ENCODE measurements around the gene CDK5RAP2.

DNA sequence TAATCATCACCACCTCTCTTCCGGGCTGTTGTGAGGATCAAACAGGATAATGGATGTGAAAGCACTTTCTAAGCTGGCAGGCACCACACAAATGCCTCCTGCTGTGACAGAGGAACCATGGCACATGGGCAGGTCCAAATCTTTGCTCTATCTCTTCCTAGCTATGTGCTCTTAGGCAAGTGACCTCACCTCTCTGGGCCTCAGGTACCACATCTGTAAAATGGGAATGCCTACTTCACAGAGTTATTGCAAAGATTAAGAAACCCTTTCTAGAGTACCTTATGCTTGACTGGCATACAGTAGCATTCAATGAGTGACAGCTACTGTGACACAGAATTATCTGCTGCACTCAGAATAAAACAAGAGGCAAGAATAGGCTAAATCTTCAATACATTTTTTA is 51.6 kb downstream of the CDK5RAP2 start:
- TF ChIP-seq, protein P1, sequence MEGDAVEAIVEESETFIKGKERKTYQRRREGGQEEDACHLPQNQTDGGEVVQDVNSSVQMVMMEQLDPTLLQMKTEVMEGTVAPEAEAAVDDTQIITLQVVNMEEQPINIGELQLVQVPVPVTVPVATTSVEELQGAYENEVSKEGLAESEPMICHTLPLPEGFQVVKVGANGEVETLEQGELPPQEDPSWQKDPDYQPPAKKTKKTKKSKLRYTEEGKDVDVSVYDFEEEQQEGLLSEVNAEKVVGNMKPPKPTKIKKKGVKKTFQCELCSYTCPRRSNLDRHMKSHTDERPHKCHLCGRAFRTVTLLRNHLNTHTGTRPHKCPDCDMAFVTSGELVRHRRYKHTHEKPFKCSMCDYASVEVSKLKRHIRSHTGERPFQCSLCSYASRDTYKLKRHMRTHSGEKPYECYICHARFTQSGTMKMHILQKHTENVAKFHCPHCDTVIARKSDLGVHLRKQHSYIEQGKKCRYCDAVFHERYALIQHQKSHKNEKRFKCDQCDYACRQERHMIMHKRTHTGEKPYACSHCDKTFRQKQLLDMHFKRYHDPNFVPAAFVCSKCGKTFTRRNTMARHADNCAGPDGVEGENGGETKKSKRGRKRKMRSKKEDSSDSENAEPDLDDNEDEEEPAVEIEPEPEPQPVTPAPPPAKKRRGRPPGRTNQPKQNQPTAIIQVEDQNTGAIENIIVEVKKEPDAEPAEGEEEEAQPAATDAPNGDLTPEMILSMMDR (tag by site-specific recombination; IDR thresholded peaks at IDR 0.05) = no peak
- TF ChIP-seq, protein P2, sequence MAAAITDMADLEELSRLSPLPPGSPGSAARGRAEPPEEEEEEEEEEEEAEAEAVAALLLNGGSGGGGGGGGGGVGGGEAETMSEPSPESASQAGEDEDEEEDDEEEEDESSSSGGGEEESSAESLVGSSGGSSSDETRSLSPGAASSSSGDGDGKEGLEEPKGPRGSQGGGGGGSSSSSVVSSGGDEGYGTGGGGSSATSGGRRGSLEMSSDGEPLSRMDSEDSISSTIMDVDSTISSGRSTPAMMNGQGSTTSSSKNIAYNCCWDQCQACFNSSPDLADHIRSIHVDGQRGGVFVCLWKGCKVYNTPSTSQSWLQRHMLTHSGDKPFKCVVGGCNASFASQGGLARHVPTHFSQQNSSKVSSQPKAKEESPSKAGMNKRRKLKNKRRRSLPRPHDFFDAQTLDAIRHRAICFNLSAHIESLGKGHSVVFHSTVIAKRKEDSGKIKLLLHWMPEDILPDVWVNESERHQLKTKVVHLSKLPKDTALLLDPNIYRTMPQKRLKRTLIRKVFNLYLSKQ (tag by site-specific recombination; IDR thresholded peaks at IDR 0.05; ENCODE audit: borderline replicate concordance) = no peak
- TF ChIP-seq, protein P3, sequence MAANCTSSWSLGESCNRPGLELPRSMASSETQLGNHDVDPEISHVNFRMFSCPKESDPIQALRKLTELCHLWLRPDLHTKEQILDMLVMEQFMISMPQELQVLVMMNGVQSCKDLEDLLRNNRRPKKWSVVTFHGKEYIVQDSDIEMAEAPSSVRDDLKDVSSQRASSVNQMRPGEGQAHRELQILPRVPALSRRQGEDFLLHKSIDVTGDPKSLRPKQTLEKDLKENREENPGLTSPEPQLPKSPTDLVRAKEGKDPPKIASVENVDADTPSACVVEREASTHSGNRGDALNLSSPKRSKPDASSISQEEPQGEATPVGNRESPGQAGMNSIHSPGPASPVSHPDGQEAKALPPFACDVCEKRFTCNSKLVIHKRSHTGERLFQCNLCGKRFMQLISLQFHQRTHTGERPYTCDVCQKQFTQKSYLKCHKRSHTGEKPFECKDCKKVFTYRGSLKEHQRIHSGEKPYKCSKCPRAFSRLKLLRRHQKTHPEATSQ (tag by site-specific recombination; IDR thresholded peaks at IDR 0.05) = no peak
- TF ChIP-seq, protein P4, sequence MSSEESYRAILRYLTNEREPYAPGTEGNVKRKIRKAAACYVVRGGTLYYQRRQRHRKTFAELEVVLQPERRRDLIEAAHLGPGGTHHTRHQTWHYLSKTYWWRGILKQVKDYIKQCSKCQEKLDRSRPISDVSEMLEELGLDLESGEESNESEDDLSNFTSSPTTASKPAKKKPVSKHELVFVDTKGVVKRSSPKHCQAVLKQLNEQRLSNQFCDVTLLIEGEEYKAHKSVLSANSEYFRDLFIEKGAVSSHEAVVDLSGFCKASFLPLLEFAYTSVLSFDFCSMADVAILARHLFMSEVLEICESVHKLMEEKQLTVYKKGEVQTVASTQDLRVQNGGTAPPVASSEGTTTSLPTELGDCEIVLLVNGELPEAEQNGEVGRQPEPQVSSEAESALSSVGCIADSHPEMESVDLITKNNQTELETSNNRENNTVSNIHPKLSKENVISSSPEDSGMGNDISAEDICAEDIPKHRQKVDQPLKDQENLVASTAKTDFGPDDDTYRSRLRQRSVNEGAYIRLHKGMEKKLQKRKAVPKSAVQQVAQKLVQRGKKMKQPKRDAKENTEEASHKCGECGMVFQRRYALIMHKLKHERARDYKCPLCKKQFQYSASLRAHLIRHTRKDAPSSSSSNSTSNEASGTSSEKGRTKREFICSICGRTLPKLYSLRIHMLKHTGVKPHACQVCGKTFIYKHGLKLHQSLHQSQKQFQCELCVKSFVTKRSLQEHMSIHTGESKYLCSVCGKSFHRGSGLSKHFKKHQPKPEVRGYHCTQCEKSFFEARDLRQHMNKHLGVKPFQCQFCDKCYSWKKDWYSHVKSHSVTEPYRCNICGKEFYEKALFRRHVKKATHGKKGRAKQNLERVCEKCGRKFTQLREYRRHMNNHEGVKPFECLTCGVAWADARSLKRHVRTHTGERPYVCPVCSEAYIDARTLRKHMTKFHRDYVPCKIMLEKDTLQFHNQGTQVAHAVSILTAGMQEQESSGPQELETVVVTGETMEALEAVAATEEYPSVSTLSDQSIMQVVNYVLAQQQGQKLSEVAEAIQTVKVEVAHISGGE (tag by site-specific recombination; conservative IDR thresholded peaks at IDR 0.05; ENCODE audit: low read depth) = no peak
- TF ChIP-seq ZNF274 (IDR thresholded peaks at IDR 0.05; ENCODE audit: low read length) (no peak), ZNF274 (tag by site-specific recombination; IDR thresholded peaks at IDR 0.05; ENCODE audit: borderline replicate concordance) (no peak), ZNF596 (tag by site-specific recombination; IDR thresholded peaks at IDR 0.05) (no peak)
